Measurements from ENCODE around the gene E2F3. TPM values are rescaled to one million over a fixed set of nuclear protein-coding genes. Genes with fewer than 3 reads are reported as not detected.

The E2F3 gene
- total RNA-seq, 1 experiment from 2014 or later: 27.1 TPM

DNA sequence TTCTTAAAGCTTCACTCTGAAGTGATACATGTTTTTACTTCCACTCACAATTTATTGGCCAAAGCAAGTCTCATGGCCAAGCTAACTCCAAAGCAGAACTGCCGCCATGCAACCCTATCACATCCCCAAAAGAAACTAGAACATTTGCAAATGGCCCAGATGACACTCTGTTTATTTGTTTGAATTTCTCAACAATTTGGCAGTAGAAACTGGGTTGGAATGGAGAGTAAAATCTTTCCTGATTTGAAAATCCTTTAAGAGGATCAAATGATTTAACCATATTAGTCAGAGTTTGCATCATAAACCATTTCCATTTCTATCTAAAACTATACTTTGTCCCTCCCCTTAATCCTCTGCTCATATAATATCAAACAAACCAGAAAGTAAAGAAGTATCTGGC is 39.1 kb upstream of the E2F3 start:
- Histone ChIP-seq H3K4me1 (ENCODE audit: control insufficient read depth in 1 of 2, insufficient read depth in 2 of 2, low read length in 2 of 2) (peaks cover 0 to 10% of the 10 kb centered on the region in 2 experiments; a peak in 2 of 4 replicates), H3K79me2 (ENCODE audit: insufficient read depth, low read length) (no peaks in the 10 kb centered on the region), H3K9ac (ENCODE audit: low read length) (no peak overlapping the region), H2AFZ (ENCODE audit: low read depth, low read length, poor library complexity, severe bottlenecking) (no peak overlapping the region), H4K20me1 (ENCODE audit: insufficient read depth) (no peaks in the 10 kb centered on the region), H3K9me3 (ENCODE audit: control insufficient read depth in 1 of 2, insufficient read depth in 1 of 2, low read depth in 1 of 2, low read length in 2 of 2) (no peaks in the 10 kb centered on the region), H3K27me3 (ENCODE audit: insufficient read depth, low read length) (no peaks in the 10 kb centered on the region), H3K4me3 (replicated peaks in 1 of 2; ENCODE audit: low read depth in 1 of 2, low read length in 2 of 2) (no peak overlapping the region), H3K9me2 (ENCODE audit: insufficient read depth) (no peaks in the 10 kb centered on the region), H3K36me3 (ENCODE audit: control insufficient read depth in 1 of 2, insufficient read depth in 2 of 2, low read length in 2 of 2) (no peaks in the 10 kb centered on the region), H3K27ac (ENCODE audit: low read depth, low read length) (no peak overlapping the region), H3K4me2 (ENCODE audit: low read length) (no peak overlapping the region)
- ATAC-seq (no peak), DNase-seq (ENCODE audit: low read depth, low spot score) (no peak)
- BruUV-seq (replicated peaks): no TSS peak
- CTCF ChIA-PET: no interaction called here
- POLR2A ChIA-PET: no interaction called here
- RAD21 ChIA-PET (ENCODE audit: low non-redundant PET in 1 of 2, low total read pairs in 2 of 2, uncharacterized antibody in 2 of 2, unreplicated experiment in 2 of 2): no interaction called here
- TF ChIP-seq, protein P1, sequence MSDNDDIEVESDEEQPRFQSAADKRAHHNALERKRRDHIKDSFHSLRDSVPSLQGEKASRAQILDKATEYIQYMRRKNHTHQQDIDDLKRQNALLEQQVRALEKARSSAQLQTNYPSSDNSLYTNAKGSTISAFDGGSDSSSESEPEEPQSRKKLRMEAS (IDR thresholded peaks at IDR 0.05): no peak
- no peak for TF ChIP-seq JUND (IDR thresholded peaks at IDR 0.05)
- TF ChIP-seq ELF1 (IDR thresholded peaks at IDR 0.05; ENCODE audit: borderline replicate concordance, low read depth): no peak
- TF ChIP-seq ZNF274 (IDR thresholded peaks at IDR 0.05; ENCODE audit: low read depth, low read length): no peak
- TF ChIP-seq CBX3 (IDR thresholded peaks at IDR 0.05; ENCODE audit: low read depth): no peak
- no peak for TF ChIP-seq TCF7L2 (IDR thresholded peaks at IDR 0.05; ENCODE audit: borderline replicate concordance, extremely low read depth, insufficient read depth, insufficient read length)
- intact Hi-C loops (cut with micrococcal nuclease): no loop called here

DNA sequence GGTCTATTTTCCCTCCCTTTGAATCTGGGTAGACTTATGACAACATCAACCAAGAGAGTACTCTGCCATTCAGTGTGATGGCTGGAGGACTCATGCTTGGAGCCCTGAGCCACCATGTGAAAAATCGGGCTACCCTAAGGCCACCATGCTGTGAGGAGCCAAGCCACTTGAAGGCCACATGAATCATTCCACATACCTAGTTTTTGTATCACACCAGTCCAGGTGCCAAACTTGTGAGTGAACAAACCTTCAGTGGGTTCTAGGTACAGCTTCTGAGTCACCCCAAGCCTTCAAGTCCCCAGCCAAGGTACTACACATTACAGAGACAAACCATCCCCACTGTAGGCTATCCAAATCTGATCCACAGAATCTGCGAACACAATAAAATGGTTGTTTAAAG is 37.4 kb upstream of the E2F3 start:
- H3K79me2 ChIP-seq (ENCODE audit: insufficient read depth, low read length): no peaks in the 10 kb centered on the region
- no peak overlapping the region for H3K4me2 ChIP-seq (ENCODE audit: low read length)
- ATAC-seq (no peak), DNase-seq (ENCODE audit: low read depth, low spot score) (no peak)
- no TSS peak for BruUV-seq (replicated peaks)
- no peak overlapping the region for H2AFZ ChIP-seq (ENCODE audit: low read depth, low read length, poor library complexity, severe bottlenecking)
- no peaks in the 10 kb centered on the region for H3K36me3 ChIP-seq (ENCODE audit: control insufficient read depth in 1 of 2, insufficient read depth in 2 of 2, low read length in 2 of 2)
- no peak overlapping the region for H3K9ac ChIP-seq (ENCODE audit: low read length)
- RAD21 ChIA-PET (ENCODE audit: low non-redundant PET in 1 of 2, low total read pairs in 2 of 2, uncharacterized antibody in 2 of 2, unreplicated experiment in 2 of 2): no interaction called here
- CTCF ChIA-PET: no interaction called here
- POLR2A ChIA-PET: no interaction called here
- H3K27me3 ChIP-seq (ENCODE audit: insufficient read depth, low read length): no peaks in the 10 kb centered on the region
- TF ChIP-seq TCF7L2 (IDR thresholded peaks at IDR 0.05; ENCODE audit: borderline replicate concordance, extremely low read depth, insufficient read depth, insufficient read length) (no peak), ZNF274 (IDR thresholded peaks at IDR 0.05; ENCODE audit: low read depth, low read length) (no peak), FOSL1 (IDR thresholded peaks at IDR 0.05; ENCODE audit: low read depth) (no peak; the same call in 1 of the 2 replicates), RAD21 (IDR thresholded peaks at IDR 0.05; ENCODE audit: low read depth) (no peak), EGR1 (IDR thresholded peaks at IDR 0.05; ENCODE audit: low read depth) (no peak), ELF1 (IDR thresholded peaks at IDR 0.05; ENCODE audit: borderline replicate concordance, low read depth) (no peak), SP1 (IDR thresholded peaks at IDR 0.05; ENCODE audit: low read depth) (no peak), POLR2AphosphoS5 (IDR thresholded peaks at IDR 0.05; ENCODE audit: low read depth, low read length) (no peak), YY1 (IDR thresholded peaks at IDR 0.05; ENCODE audit: extremely low read depth, insufficient replicate concordance, low read depth, low read length) (no peak), CEBPB (IDR thresholded peaks at IDR 0.05; ENCODE audit: low read depth) (no peak)
- TF ChIP-seq, protein P2, sequence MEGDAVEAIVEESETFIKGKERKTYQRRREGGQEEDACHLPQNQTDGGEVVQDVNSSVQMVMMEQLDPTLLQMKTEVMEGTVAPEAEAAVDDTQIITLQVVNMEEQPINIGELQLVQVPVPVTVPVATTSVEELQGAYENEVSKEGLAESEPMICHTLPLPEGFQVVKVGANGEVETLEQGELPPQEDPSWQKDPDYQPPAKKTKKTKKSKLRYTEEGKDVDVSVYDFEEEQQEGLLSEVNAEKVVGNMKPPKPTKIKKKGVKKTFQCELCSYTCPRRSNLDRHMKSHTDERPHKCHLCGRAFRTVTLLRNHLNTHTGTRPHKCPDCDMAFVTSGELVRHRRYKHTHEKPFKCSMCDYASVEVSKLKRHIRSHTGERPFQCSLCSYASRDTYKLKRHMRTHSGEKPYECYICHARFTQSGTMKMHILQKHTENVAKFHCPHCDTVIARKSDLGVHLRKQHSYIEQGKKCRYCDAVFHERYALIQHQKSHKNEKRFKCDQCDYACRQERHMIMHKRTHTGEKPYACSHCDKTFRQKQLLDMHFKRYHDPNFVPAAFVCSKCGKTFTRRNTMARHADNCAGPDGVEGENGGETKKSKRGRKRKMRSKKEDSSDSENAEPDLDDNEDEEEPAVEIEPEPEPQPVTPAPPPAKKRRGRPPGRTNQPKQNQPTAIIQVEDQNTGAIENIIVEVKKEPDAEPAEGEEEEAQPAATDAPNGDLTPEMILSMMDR (IDR thresholded peaks at IDR 0.05 in 2 of 3, conservative IDR thresholded peaks at IDR 0.05 in 1 of 3; ENCODE audit: borderline replicate concordance in 1 of 3, insufficient read depth in 1 of 3, low read depth in 2 of 3, low read length in 2 of 3): no peak
- TF ChIP-seq, protein P3, sequence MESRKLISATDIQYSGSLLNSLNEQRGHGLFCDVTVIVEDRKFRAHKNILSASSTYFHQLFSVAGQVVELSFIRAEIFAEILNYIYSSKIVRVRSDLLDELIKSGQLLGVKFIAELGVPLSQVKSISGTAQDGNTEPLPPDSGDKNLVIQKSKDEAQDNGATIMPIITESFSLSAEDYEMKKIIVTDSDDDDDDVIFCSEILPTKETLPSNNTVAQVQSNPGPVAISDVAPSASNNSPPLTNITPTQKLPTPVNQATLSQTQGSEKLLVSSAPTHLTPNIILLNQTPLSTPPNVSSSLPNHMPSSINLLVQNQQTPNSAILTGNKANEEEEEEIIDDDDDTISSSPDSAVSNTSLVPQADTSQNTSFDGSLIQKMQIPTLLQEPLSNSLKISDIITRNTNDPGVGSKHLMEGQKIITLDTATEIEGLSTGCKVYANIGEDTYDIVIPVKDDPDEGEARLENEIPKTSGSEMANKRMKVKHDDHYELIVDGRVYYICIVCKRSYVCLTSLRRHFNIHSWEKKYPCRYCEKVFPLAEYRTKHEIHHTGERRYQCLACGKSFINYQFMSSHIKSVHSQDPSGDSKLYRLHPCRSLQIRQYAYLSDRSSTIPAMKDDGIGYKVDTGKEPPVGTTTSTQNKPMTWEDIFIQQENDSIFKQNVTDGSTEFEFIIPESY (IDR thresholded peaks at IDR 0.05; ENCODE audit: extremely low read depth, insufficient replicate concordance, low read length): no peak
- intact Hi-C loops (cut with micrococcal nuclease): no loop called here
- no peak overlapping the region for H3K4me3 ChIP-seq (replicated peaks in 1 of 2; ENCODE audit: low read depth in 1 of 2, low read length in 2 of 2)
- H3K4me1 ChIP-seq (ENCODE audit: control insufficient read depth in 1 of 2, insufficient read depth in 2 of 2, low read length in 2 of 2): peaks cover 0 to 13% of the 10 kb centered on the region in 2 experiments; a peak in 2 of 4 replicates
- no peaks in the 10 kb centered on the region for H3K9me3 ChIP-seq (ENCODE audit: control insufficient read depth in 1 of 2, insufficient read depth in 1 of 2, low read depth in 1 of 2, low read length in 2 of 2)
- H3K9me2 ChIP-seq (ENCODE audit: insufficient read depth): no peaks in the 10 kb centered on the region
- no peak overlapping the region for H3K27ac ChIP-seq (ENCODE audit: low read depth, low read length)
- no peaks in the 10 kb centered on the region for H4K20me1 ChIP-seq (ENCODE audit: insufficient read depth)
